GM19099 (cell line): ENCODE measurements around the gene VAMP5.
A peak's percentile ranks its signal among the peaks of the same experiment; 100 is the strongest.

ENCODE experiments used
- POLR2A ChIP-seq: IDR thresholded peaks from 3 replicates; pipeline ENCODE4 v1.6.1; 2011; ENCODE audit warnings: low read depth; ENCODE audit not compliant: insufficient read length; ENCODE audit errors: extremely low read depth

VAMP5 gene

DNA sequence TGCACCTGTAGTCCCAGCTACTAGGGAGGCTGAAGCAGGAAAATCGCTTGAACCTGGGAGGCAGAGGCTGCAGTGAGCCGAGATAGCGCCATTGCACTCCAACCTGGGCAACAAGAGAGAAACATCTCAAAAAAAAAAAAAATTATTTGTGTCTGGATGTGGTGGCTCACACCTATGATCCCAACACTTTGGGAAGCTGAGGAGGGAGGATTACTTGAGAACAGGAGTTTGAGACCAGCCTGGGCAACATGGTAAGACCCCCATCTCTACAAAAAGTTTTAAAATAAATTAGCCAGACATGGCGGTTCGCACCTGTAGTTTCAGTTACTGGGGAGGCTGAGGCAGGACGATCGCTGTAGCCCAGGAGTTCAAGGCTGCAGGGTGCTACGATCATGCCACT is 8.5 kb upstream of the VAMP5 start:
- no peak for TF ChIP-seq POLR2A

DNA sequence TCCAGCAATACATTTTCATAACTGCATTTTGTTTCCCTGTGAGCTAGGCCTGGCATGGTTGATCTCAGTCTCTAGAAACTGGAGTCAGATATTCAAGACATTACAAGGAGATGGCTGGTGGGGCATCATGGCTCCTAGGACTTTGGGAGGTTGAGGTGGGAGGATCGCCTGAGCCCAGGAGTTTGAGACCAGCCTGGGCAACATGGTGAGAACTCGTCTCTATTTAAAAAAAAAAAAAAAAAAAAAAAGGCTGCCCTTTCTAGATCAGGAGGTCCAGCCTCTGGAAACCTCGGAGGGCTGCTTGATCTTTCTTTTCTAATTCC is 7.2 kb upstream of the VAMP5 start:
- no peak for TF ChIP-seq POLR2A

DNA sequence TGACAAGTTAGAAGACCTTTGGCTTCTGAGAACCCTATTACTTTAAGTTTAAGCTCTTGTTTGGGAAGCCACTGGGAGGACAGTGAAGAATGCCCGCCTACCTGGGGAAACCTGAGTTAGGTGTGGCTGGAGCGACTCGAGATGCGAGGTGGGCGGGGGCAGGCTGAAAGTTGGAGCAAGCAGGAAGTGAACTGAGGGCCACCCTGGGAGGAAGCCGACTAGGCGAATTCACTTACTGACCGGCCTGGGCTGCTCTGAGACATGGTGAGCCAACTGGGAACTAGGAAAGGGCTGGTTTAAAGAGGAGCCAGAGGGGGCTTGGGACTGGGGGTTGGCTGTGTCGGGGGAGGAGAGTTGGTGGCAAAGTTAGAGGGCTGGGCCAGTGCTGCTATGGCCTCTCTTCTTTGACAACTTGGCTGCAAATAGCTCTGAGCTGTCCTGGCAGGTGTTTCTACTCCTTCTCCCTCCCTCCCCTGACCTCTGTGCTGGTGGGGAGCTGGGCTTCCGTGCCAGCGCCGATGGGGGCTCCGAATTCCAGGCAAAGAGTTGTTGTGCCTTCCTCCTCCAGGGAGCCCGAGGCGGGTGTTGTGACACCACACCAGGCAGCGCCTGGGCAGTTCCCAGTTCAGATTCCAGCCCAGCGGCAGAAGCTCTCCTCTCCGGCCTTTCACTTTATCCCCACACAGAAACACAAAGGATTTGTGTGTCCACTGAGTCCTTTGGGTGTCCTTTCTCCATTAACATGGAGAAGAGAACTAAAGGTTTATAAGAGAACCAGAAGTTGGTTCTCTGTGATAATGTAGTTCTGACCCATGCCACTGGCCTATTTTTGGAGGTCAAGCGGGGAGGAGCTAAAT is 6.6 kb upstream of the VAMP5 start, which contains the start of gene VAMP8:
VAMP8 (plus strand) TSS at position 201 of the 857 bp plus-strand sequence; CDS start at position 262, 61 bp downstream.
- TF ChIP-seq POLR2A: peak; percentile 57

DNA sequence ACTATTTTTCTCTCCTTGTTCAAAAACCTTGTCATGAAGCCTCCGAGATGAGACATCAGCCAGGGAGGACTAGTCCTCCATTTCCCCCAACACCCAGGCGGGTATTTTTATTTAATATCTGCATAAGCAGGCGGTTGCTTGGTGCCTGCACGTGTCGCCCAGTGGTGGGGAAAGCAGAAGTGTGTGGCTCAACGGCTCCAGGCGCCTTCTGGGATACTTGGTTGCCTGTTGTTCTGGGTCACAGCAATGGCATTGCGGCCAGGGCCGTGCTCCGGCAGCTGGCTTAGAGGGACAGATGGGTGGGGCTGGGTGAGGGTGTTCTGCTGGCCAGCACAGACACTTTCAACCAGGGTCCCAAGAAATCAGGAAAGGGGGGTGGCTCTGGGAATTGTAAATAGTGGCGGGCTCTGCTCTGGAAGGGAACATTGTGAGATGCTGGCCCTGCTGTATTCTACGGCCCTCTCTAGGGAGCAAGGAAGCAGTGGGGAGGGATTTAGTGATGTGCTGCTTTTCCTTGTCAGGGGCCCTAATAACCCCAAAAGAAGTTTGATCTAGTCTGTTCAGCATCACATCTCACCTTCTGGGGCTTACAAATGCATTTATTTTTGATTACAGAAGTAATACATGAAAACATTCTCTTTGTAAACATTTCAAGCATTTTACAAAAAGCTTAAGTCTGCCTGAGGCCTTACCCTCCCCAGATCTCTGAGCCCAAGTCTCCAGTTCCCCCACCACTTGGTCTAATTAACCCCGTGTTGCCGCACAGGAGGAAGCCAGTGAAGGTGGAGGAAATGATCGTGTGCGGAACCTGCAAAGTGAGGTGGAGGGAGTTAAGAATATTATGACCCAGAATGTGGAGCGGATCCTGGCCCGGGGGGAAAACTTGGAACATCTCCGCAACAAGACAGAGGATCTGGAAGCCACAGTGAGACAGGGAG is 5.7 kb upstream of the VAMP5 start:
- TF ChIP-seq POLR2A: peak; percentile 20

DNA sequence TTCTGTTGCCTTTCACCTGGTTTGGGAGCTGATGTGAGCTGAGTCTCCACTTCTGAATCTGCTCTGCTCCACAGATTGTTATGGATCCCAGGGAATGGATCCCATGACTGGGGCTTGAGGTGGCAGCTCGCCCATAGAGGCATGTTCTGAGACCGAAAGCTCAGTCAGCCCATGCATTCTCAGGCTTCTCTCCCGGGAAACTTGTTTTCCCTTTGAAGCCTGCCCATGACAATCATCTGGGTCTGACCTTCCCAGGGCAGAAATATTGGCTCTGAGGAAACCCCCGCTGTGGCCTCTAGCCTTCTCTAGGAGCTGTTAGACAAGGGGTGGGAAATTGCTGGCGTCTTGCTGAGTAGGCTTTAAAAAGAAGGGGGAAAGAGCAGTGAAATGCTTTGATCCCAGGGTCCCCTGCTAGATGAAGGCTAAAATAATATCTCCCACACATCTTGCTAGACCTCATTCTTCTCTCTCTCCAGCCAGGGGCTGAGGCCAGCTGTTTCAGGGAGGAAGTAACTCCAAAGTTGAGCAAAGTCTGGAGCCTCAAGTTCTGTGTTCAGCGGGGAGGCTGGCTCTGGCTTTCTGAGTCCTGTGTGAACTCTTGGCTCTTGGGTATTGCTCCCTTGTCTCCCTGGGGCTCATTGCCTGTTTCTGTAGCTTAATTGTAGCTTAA is 4.8 kb upstream of the VAMP5 start:
- no peak for TF ChIP-seq POLR2A

DNA sequence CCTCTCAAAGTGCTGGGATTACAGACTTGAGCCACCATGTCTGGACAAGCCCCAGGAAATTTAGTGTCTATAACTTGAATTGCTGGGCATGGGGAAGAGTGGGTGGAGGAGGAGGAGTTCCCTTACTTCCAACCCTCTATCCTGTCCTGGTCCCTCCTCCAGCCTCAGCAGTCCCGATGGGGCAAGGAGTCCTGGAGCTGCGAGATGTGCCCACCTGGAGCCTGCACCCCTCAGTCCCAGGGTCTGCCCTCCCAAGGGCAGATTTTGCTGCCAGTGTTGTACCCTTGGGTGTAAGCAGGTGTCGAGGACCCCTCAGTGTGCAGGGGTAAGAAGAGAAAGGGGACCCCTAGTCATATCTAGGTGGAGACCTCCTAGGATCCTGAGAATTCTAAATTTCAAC is 4.0 kb upstream of the VAMP5 start:
- no peak for TF ChIP-seq POLR2A

DNA sequence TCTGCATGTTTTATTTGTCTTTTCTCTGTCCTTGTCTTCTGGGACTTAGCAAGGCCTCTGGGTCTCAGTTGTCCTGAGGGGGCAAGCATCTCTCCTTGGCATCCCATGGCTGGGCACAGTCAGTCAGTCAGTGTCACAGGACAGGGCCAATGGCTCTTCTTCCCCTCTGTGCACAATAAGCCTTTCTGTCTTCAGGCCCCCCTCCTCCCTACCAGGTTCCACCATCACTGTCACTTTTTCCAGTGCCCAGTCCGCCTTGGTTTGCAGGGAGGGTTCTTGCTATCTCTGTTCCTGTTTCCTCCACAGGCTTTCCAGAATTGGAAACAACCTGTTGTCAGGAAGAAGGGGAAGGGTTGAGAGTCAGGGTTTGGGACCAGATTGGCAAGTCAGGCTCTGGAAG is 1.7 kb upstream of the VAMP5 start:
- TF ChIP-seq POLR2A: no peak

DNA sequence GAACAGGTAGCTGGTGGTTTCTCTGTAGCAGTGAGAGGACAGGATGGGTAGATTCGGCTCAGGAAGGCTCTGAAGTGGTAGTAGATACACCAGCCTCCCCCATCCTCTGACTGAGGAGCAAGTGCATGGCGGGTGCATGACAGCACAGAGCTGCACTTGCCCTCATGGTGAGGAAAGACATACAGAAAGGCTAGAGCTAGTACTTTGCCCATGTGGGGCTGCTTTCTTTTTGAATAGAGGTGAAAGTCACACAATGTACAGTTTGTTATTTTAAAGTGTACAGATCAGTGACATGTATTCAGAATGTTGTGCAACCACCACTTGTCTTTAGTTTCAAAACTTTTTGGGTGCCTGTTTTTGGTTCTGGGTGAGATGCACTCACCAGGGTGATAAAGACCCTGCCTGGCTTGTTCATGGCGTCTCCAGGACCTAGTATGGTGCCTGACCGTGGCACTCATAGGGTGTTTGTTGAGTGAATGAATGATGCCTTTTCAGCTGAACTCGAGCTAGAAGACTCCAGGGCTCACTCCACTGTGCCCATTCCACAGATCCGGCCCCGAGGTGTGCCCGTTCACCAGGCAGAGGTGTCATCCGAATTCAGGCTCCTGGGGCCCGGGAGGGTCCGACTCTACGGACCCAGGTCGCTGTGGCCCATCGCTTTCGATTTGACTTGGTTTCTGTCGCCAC is 421 bp upstream of the VAMP5 start:
- TF ChIP-seq POLR2A: no peak

DNA sequence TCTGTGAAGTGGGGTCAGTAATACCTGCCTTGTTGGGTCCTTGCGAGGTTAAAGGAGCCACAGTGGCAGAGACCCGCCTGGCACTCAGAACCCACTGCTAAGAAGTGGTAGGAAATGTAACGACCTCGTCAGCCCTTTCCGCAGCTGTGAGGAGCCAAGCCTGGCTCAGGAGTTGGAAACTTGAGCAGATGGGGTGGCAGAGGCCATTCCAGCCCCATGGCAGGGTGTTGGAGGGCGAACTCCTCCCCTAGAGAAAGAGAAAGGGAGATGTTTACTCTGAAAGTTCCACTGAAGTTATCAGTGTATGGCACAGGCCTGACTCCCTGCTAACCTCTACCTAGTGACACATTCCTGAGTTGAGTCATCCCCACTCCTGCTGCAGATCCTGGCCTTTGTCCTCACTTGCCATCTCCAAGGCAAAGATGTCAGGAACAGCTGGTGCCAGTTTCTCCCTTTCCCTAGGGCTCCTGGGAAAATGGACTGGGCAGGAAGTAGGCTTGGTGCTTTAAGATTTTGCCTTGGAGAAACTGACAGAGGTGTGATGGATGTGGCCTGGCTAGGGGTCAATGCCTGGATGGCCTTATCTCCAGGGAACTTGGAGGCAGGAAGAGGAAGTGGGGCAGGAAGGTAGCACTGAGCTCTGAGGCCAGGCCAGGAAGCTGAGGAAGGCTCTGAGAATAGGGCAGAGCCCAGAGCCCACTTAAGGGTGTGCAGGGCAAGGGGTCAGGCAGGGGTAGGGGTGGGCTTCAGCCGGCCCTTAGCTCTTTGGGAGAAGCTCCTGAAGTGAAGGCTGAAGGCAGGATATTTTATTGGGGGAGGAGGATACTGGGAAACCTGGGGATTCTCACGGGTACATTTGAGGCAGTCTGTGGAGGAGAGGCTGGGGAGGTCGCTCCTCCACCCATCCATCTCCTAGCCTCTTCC is 888 bp downstream of the VAMP5 start:
- TF ChIP-seq POLR2A: no peak

DNA sequence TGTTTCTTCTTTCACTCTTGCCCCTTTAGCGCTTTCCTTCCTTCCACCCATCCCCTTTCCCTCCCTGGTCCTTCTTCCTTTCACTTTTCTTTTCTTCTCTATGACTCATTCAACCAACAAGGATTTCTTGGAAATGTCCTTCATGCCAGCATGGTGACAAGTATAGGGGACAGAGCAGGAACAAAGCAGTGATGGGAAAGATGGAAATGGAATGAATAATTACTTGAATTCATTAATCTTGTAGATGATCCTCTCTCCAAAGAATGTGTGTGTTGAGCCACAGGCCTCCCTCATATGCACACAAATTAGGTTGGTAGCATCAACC is 1.5 kb downstream of the VAMP5 start:
- no peak for TF ChIP-seq POLR2A

DNA sequence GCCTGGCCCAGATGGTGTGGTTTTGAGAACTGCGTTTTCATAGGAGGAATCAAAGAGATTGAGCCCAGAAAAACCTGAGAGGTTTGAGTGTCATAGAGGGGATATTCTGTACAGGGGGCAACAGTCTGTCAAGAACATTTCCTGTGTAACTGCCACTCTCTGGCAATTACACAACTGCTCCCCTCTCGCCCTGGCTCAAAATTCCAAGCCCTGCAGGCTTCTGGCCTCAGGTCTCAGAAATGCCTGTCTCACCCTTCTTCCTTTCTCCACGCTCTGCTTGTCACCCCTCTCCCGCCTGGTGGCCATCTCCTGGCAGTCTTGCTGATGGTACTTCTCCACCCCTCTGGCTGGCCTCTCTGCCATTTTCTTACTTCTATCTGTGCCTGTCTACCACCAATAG is 4.0 kb downstream of the VAMP5 start:
- TF ChIP-seq POLR2A: no peak

DNA sequence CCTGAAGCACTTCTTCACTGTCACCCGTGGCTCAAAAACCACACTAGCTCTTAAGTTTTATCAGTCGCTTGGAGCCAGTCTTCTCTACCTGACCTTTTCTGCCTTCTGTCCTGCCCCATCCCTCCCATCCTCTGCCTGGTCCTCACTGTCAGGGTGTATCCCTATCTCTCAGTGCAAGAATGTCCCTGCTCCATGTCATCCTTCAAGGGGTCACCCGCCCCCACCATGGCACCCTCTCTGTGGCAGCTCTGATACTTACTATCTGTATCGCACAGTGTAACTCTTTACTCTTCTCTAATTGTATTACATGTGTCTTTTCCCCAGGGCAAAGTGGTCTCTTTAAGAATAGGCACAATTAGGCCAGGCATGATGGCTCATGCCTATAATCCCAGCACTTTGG is 4.4 kb downstream of the VAMP5 start:
- TF ChIP-seq POLR2A: no peak

DNA sequence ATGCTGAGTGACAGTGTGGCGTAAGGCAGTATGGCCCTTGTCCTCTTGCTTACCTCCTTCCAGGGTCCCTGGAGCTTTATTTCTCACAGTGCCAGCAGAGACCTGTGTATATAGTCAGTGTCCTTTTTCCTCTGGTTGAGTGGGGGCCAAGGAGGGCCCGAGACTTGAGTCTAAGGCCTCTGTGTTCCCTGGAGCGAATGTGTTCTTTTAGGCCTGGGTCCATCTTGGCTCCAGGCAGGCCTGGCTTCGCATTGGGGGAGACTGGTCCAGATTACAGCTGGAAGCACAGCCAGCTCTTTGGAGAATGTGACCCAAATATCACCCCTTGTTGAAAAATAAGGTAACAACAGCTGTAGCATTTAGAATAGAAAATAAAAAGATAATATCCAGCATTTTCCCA is 5.0 kb downstream of the VAMP5 start:
- no peak for TF ChIP-seq POLR2A

DNA sequence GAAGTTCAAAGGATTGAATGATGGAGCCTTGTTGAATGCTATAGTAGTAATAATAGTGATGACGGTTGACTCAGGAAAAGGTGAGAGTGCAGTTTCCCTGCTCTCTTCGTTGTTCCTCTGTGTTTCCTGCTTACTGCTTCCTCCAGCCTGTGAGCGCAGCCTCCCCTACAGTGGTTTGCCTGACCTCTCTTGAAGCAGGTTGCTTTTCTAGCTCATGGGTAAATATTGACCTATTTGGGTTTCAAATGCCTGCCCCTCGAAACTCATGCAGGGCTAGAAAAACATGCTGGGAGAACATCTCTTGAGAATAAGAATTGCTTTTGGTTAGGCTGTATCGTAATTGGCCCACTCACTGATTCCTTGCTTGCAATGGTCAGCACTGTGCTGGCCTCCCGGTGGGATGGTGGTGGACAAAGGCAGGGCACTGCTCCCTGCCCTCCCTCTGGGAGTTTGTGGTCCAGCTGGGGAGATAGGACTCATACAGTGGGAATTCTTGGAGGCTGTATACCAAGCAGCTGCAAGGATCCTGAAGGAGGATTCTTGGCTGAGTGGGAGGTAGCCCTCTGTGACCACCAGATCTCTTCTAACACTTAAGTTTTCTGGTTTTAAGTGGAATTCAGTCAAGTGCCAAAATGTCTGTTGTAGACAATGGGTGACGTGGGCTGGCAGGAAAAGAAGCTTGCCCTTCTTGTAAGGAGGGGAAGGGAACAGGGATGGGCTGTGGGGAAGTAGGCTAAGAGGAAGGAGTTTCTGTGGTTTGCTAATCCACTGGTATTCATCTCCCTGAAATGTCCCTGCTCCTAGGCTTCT is 6.0 kb downstream of the VAMP5 start:
- no peak for TF ChIP-seq POLR2A

DNA sequence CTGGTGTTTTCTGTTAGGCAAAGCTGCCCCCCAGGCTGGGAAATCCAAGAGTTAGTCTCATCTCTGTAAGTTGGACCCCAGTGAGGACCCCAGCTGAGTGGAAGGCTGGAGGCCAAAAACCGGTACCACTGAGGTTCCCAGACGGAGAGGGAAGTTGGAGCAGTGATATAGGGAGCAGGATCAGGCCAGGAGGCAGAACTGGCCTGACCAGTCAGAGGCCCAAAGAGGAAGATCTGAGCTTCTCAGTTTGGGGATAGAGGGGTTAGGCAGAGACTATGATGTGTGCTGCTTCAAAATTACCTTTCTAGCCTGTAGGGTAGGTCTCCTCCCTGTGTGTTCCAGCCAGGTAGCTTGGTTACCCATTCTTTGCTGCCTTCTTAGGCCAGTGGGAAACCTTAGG is 6.7 kb downstream of the VAMP5 start:
- no peak for TF ChIP-seq POLR2A
